Spleen (tissue), 11 donors: ENCODE data around the gene FIBCD1. TPM values are rescaled to one million over a fixed set of nuclear protein-coding genes. Genes with fewer than 3 reads are reported as not detected.

Experiments used
- DNase-seq: peaks from one replicate; pipeline ENCODE4 v3.0.0-alpha.2; 2020
- H3K27ac ChIP-seq, 8 donors: fragments of 200-600 bp; sonication (generic) in 7 of 8; 1 replicate in 4 of 8; 2 replicates in 4 of 8; pipeline versions ENCODE4 v1.5.0 to v1.8.0; 2016 to 2021; ENCODE audit warnings: inconsistent platforms in 4 of 8, mild to moderate bottlenecking in 4 of 8, moderate library complexity in 1 of 8
- H3K27me3 ChIP-seq, 7 donors: fragments of 200-600 bp; sonication (generic) in 6 of 7; replicated peaks in 1 of 7; 1 replicate in 4 of 7; 2 replicates in 3 of 7; pipeline versions ENCODE4 v1.5.0 to v1.8.0; 2016 to 2021; ENCODE audit warnings: inconsistent platforms in 3 of 7, mild to moderate bottlenecking in 1 of 7
- H3K36me3 ChIP-seq, 6 donors: fragments of 200-600 bp; sonication (generic) in 5 of 6; 1 replicate in 4 of 6; 2 replicates in 2 of 6; pipeline versions ENCODE4 v1.5.0 to v1.8.0; 2016 to 2021; ENCODE audit warnings: inconsistent platforms in 2 of 6
- H3K4me1 ChIP-seq, 6 donors: fragments of 200-600 bp; sonication (generic) in 5 of 6; 1 replicate in 3 of 6; 2 replicates in 3 of 6; pipeline versions ENCODE4 v1.5.0 to v1.8.0; 2016 to 2021; ENCODE audit warnings: inconsistent platforms in 3 of 6
- H3K4me3 ChIP-seq, 8 donors: fragments of 200-600 bp; sonication (generic) in 7 of 8; 1 replicate in 4 of 8; 2 replicates in 4 of 8; pipeline versions ENCODE4 v1.5.0 to v1.8.0; 2016 to 2021; ENCODE audit warnings: inconsistent platforms in 4 of 8, mild to moderate bottlenecking in 4 of 8, moderate library complexity in 2 of 8
- H3K9me3 ChIP-seq, 8 donors: fragments of 200-600 bp; sonication (generic) in 7 of 8; 1 replicate in 4 of 8; 2 replicates in 4 of 8; pipeline versions ENCODE4 v1.5.0 to v1.8.0; 2016 to 2021; ENCODE audit warnings: inconsistent platforms in 4 of 8
- CTCF ChIP-seq, 11 experiments: fragments of 200-600 bp in 7 of 11; fragments of 450-650 bp in 4 of 11; sonication (generic) in 4 of 11; IDR thresholded peaks in 8 of 11; conservative IDR thresholded peaks in 3 of 11; 1 replicate in 7 of 11; 2 replicates in 4 of 11; pipeline versions ENCODE4 v1.4.0 to v1.8.0; 2016 to 2021; ENCODE audit warnings: antibody characterized with exemption in 11 of 11, inconsistent platforms in 4 of 11, mild to moderate bottlenecking in 1 of 11
- POLR2A ChIP-seq, 3 donors: fragments of 450-650 bp; IDR thresholded peaks; one replicate each; pipeline ENCODE4 v1.5.1; 2017; ENCODE audit warnings: antibody characterized with exemption in 3 of 3, mild to moderate bottlenecking in 1 of 3
- POLR2AphosphoS5 ChIP-seq, 3 donors: sonication (generic); formaldehyde crosslinking; IDR thresholded peaks; one replicate each; pipeline ENCODE4 v1.5.1; 2017; ENCODE audit warnings: antibody characterized with exemption in 3 of 3
- WGBS, 5 donors: extraction: QIAGEN DNeasy Blood & Tissue Kit in 3 of 5; methylation state at CpG; one replicate each; pipeline versions ENCODE4 v1.1.5 to v1.1.7; 2013 to 2018; 5-methylcytosine and 5-hydroxymethylcytosine counted together
- intact Hi-C: fragments of 100-400 bp; cut with DNase I; formaldehyde crosslinking; loops from one replicate; pipeline ENCODE4 v1.15.0; 2023; ENCODE audit warnings: low total_unique reads
- polyA plus RNA-seq, 3 donors: library from polyadenylated mRNA; stranded (reverse); fragments of 200-250 nt; gene quantifications; one replicate each; pipeline ENCODE4 v1.2.1, GENCODE V29; 2013
- total RNA-seq, 7 donors: library from RNA; depleted of rRNA in 3 of 7; stranded (reverse); fragments of >200 nt in 3 of 7; fragmentation: NEBNext Ultra II Directional in 4 of 7; extraction: Animal tissue kit (Norgen Biotek cat#: 25700) in 4 of 7; gene quantifications; one replicate each; pipeline versions ENCODE4 v1.1.0 to v1.2.1, GENCODE V29; 2016 to 2021
- donor health status: healthy with polysubstance abuse.
- donor health status: DM: no; HTN: no; CAD: no; lungs with moderate emphysema.
- donor health status: DM: no; HTN: no; CAD: no.
- donor health status: Bipolar disorder and iron deficiency.
- donor health status: healthy.
- donor health status: DM: no; HTN: no; CAD: no.
- donor health status: DM: yes; HTN: yes; CAD: no.

FIBCD1 gene
- total and polyA plus RNA-seq, 10 donors = 0.02 to 0.51 (median 0.35) TPM; not detected in 3

GRCh38 chr9:130905125-130905901 is 33.7 kb downstream of the FIBCD1 start:
- WGBS, 5 donors = 83 to 89% (median 88%) methylated on average over 23 to 24 of the region's 24 CpGs
- Histone ChIP-seq H3K9me3 (no peaks in the 10 kb centered on the region), H3K27ac (no peak overlapping the region), H3K36me3 (no peaks in the 10 kb centered on the region), H3K4me1 (no peaks in the 10 kb centered on the region), H3K4me3 (no peak overlapping the region), H3K27me3 (peaks cover 0 to 77% (median 19%) of the 10 kb centered on the region in 7 donors)
- DNase-seq = no peak
- intact Hi-C loops = no loop called here
- TF ChIP-seq CTCF (IDR thresholded peaks at IDR 0.05 in 8 of 11, conservative IDR thresholded peaks at IDR 0.05 in 3 of 11) (no peak), POLR2AphosphoS5 (IDR thresholded peaks at IDR 0.05) (no peak), POLR2A (IDR thresholded peaks at IDR 0.05) (no peak)

GRCh38 chr9:130904070-130905044 is 34.7 kb downstream of the FIBCD1 start:
- no peaks in the 10 kb centered on the region for H3K9me3 ChIP-seq
- peaks cover 0 to 87% (median 22%) of the 10 kb centered on the region in 7 donors for H3K27me3 ChIP-seq
- intact Hi-C loops = no loop called here
- H3K4me3 ChIP-seq = no peak overlapping the region
- DNase-seq = no peak
- H3K36me3 ChIP-seq = no peaks in the 10 kb centered on the region
- H3K4me1 ChIP-seq = no peaks in the 10 kb centered on the region
- no peak overlapping the region for H3K27ac ChIP-seq
- WGBS, 5 donors = 85 to 91% (median 88%) methylated on average over 21 to 48 of the region's 48 CpGs
- TF ChIP-seq CTCF (IDR thresholded peaks at IDR 0.05 in 8 of 11, conservative IDR thresholded peaks at IDR 0.05 in 3 of 11) (no peak), POLR2A (IDR thresholded peaks at IDR 0.05) (no peak), POLR2AphosphoS5 (IDR thresholded peaks at IDR 0.05) (no peak)

DNA sequence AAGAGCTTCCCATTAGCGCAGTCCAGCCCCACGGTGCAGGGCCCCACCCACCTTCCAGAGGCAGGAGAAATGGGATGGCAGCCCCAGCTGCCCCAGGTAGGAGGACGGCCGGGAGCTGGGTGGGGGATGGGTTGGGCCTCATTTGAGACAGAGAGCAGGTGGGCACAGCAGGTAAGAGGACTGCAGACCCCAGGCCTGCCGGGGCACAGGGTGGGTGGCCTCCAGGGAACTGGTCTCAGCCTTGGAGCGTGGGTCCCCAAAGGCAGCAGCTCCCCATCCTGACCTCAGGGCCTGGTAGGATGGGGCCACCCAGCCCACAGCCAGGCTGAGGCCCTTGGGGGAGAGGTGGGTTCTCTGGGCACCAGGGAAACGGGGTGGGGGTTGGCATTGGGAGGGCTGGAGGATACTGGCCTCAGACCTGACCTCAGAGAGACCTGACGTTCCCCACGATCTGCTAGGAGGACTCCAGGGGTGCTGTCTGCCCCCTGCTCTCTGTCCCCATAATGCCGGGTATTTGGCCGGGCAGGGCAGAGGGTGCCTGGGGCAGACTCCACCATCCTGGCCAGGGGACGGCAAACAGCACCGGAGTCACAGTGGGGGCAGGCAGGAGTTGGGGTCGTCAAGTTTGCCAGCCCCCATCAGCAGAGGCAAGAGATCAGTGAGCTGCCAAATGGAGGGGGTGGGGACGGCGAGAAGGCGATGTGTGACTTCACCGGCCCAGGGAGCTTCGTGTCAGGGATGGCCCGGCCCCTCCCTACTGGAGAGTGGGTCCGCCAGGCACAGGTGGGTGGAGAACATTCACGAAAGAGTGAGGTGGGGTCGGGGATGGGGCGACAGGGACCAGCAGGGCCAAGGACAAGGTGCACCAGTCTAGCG is 35.6 kb downstream of the FIBCD1 start:
- no peaks in the 10 kb centered on the region for H3K4me1 ChIP-seq
- peaks cover 0 to 88% (median 25%) of the 10 kb centered on the region in 7 donors for H3K27me3 ChIP-seq
- intact Hi-C loops = no loop called here
- no peaks in the 10 kb centered on the region for H3K9me3 ChIP-seq
- no peaks in the 10 kb centered on the region for H3K36me3 ChIP-seq
- no peak overlapping the region for H3K4me3 ChIP-seq
- WGBS, 5 donors = 67 to 76% (median 75%) methylated on average over 21 to 25 of the region's 25 CpGs
- no peak for DNase-seq
- TF ChIP-seq POLR2AphosphoS5 (IDR thresholded peaks at IDR 0.05) (no peak), CTCF (IDR thresholded peaks at IDR 0.05 in 8 of 11, conservative IDR thresholded peaks at IDR 0.05 in 3 of 11) (no peak), POLR2A (IDR thresholded peaks at IDR 0.05) (no peak)
- H3K27ac ChIP-seq = no peak overlapping the region
